ENCODE results near the gene SPINK4.

GRCh38 chr9:33223696-33224095 lies 16.3 kb upstream of the SPINK4 start:
- TF ChIP-seq, protein P1, sequence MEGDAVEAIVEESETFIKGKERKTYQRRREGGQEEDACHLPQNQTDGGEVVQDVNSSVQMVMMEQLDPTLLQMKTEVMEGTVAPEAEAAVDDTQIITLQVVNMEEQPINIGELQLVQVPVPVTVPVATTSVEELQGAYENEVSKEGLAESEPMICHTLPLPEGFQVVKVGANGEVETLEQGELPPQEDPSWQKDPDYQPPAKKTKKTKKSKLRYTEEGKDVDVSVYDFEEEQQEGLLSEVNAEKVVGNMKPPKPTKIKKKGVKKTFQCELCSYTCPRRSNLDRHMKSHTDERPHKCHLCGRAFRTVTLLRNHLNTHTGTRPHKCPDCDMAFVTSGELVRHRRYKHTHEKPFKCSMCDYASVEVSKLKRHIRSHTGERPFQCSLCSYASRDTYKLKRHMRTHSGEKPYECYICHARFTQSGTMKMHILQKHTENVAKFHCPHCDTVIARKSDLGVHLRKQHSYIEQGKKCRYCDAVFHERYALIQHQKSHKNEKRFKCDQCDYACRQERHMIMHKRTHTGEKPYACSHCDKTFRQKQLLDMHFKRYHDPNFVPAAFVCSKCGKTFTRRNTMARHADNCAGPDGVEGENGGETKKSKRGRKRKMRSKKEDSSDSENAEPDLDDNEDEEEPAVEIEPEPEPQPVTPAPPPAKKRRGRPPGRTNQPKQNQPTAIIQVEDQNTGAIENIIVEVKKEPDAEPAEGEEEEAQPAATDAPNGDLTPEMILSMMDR (IDR thresholded peaks at IDR 0.05): no peak
- no peak for TF ChIP-seq POLR2A (IDR thresholded peaks at IDR 0.05)
